ENCODE results near the gene MEGF11.

- TF ChIP-seq, protein P1, sequence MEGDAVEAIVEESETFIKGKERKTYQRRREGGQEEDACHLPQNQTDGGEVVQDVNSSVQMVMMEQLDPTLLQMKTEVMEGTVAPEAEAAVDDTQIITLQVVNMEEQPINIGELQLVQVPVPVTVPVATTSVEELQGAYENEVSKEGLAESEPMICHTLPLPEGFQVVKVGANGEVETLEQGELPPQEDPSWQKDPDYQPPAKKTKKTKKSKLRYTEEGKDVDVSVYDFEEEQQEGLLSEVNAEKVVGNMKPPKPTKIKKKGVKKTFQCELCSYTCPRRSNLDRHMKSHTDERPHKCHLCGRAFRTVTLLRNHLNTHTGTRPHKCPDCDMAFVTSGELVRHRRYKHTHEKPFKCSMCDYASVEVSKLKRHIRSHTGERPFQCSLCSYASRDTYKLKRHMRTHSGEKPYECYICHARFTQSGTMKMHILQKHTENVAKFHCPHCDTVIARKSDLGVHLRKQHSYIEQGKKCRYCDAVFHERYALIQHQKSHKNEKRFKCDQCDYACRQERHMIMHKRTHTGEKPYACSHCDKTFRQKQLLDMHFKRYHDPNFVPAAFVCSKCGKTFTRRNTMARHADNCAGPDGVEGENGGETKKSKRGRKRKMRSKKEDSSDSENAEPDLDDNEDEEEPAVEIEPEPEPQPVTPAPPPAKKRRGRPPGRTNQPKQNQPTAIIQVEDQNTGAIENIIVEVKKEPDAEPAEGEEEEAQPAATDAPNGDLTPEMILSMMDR (IDR thresholded peaks at IDR 0.05): no peak
- TF ChIP-seq POLR2A (IDR thresholded peaks at IDR 0.05): no peak
These were observed 220.4 kb downstream of the MEGF11 start for GRCh38 chr15:66033143-66033542.
